ENCODE measurements around the gene ACTR2. TPM values are rescaled to one million over a fixed set of nuclear protein-coding genes. Genes with fewer than 3 reads are reported as not detected.

Gene ACTR2
- total and polyA plus RNA-seq, 8 donors = 16.8 to 187 (median 59.4) TPM

GRCh38 chr2:65277118-65277517, 49.5 kb downstream of the ACTR2 start:
- DNase-seq = no peak
- 72 to 83% (median 80%) methylated on average over 3 of the region's 3 CpGs for WGBS, 5 donors
- intact Hi-C loops (cut with DNase I; ENCODE audit: low total_unique reads) = no loop called here
- Histone ChIP-seq H3K4me3 (no peak overlapping the region), H3K36me3 (peaks cover 5 to 16% (median 15%) of the 10 kb centered on the region in 4 donors), H3K27ac (no peak overlapping the region), H3K9me3 (no peaks in the 10 kb centered on the region), H3K4me1 (peaks cover 0 to 17% (median 9%) of the 10 kb centered on the region in 4 donors), H3K27me3 (no peaks in the 10 kb centered on the region)
- TF ChIP-seq CTCF (IDR thresholded peaks at IDR 0.05) (no peak), EP300 (IDR thresholded peaks at IDR 0.05) (no peak)

DNA sequence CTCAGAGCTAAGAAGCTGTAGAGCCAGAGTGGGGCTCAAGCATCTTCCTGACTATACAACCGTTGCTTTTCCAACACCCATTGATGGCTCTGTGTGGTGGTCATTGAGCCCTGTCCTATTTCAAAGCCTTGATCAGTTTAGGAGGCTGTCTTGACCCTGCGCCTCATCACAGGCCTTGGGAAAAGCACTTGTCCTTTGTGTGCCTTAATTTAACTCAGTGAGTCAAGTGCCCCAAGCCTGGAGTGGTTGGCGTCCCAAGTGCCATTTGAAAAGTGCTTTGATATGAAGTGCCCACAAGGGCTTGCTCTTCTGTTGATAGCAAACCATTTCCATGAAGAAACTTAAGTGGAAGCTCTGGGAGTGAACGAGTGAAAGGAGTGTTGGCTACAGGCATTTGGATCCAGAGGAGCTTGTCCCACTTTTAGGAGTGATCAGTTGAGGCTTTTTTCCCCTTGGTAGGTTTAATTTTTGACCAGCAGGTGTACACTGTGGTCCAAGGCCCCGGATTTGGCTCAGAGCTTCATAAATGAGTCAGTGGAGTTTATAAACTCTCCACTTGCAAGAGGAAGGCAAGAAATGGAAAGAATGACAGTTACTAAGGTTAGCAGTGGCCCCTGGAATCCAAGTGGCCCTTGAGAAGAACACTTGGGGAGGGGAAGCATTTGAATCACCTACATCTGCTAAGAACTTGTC, 50.3 kb downstream of the ACTR2 start:
- no peak overlapping the region for H3K4me3 ChIP-seq
- no peaks in the 10 kb centered on the region for H3K27me3 ChIP-seq
- H3K27ac ChIP-seq = no peak overlapping the region
- H3K4me1 ChIP-seq = peaks cover 0 to 21% (median 9%) of the 10 kb centered on the region in 4 donors
- intact Hi-C loops (cut with DNase I; ENCODE audit: low total_unique reads) = no loop called here
- peaks cover 0 to 8% (median 7%) of the 10 kb centered on the region in 4 donors for H3K36me3 ChIP-seq
- no peak for TF ChIP-seq POLR2AphosphoS5 (IDR thresholded peaks at IDR 0.05)
- TF ChIP-seq POLR2A (IDR thresholded peaks at IDR 0.05) = no peak
- TF ChIP-seq CTCF (IDR thresholded peaks at IDR 0.05) = no peak
- TF ChIP-seq EP300 (IDR thresholded peaks at IDR 0.05) = no peak
- no peaks in the 10 kb centered on the region for H3K9me3 ChIP-seq
- WGBS, 5 donors = 76 to 88% (median 79%) methylated on average over 5 of the region's 5 CpGs
- DNase-seq = no peak

- peaks cover 0 to 21% (median 9%) of the 10 kb centered on the region in 4 donors for H3K4me1 ChIP-seq
- H3K36me3 ChIP-seq = peaks cover 0 to 2% (median under 1%) of the 10 kb centered on the region in 4 donors
- H3K4me3 ChIP-seq = no peak overlapping the region
- intact Hi-C loops (cut with DNase I; ENCODE audit: low total_unique reads) = no loop called here
- 63 to 73% (median 66%) methylated on average over 6 of the region's 6 CpGs for WGBS, 5 donors
- no peak overlapping the region for H3K27ac ChIP-seq
- no peaks in the 10 kb centered on the region for H3K9me3 ChIP-seq
- DNase-seq = peak in 1 of 2 donors; percentile 56
- H3K27me3 ChIP-seq = no peaks in the 10 kb centered on the region
- TF ChIP-seq POLR2A (IDR thresholded peaks at IDR 0.05) (no peak), EP300 (IDR thresholded peaks at IDR 0.05) (no peak), CTCF (IDR thresholded peaks at IDR 0.05) (no peak), POLR2AphosphoS5 (IDR thresholded peaks at IDR 0.05) (no peak)
These were observed 50.9 kb downstream of the ACTR2 start for GRCh38 chr2:65278531-65278981.

- TF ChIP-seq EP300 (IDR thresholded peaks at IDR 0.05) = no peak
- TF ChIP-seq POLR2AphosphoS5 (IDR thresholded peaks at IDR 0.05) = no peak
- TF ChIP-seq CTCF (IDR thresholded peaks at IDR 0.05) = no peak
- TF ChIP-seq POLR2A (IDR thresholded peaks at IDR 0.05) = no peak
- DNase-seq = no peak
- Histone ChIP-seq H3K9me3 (no peaks in the 10 kb centered on the region), H3K27ac (no peak overlapping the region), H3K4me3 (no peak overlapping the region), H3K27me3 (no peaks in the 10 kb centered on the region), H3K4me1 (peaks cover 0 to 21% (median 9%) of the 10 kb centered on the region in 4 donors), H3K36me3 (no peaks in the 10 kb centered on the region)
- WGBS, 5 donors = 85 to 91% (median 89%) methylated on average over 6 of the region's 6 CpGs
- intact Hi-C loops (cut with DNase I; ENCODE audit: low total_unique reads) = no loop called here
These were observed 52.1 kb downstream of the ACTR2 start for GRCh38 chr2:65279756-65280155.
